Thyroid gland (tissue), 4 donors: ENCODE measurements around the gene B3GNT5. TPM values are rescaled to one million over a fixed set of nuclear protein-coding genes. Genes with fewer than 3 reads are reported as not detected.
"Not testable (repeated sequence)": the region's sequence is repeated elsewhere in the genome, so short reads cannot be mapped to it uniquely, and the experiment has no call there.

Experiments used
- DNase-seq, 2 donors: peaks; one replicate each; pipeline ENCODE4 v3.0.0-alpha.2; 2019
- H3K27ac ChIP-seq, 3 donors: fragments of 200-600 bp; sonication (generic); 1 replicate in 2 of 3; 2 replicates in 1 of 3; pipeline ENCODE4 v1.5.1; 2016 to 2019; ENCODE audit warnings: mild to moderate bottlenecking in 1 of 3, moderate library complexity in 1 of 3
- H3K27me3 ChIP-seq: fragments of 200-600 bp; sonication (generic); one replicate; pipeline ENCODE4 v1.5.1; 2019
- H3K36me3 ChIP-seq, 2 donors: fragments of 200-600 bp; sonication (generic); one replicate each; pipeline ENCODE4 v1.5.1; 2016 to 2019
- H3K4me1 ChIP-seq, 2 donors: fragments of 200-600 bp; sonication (generic); one replicate each; pipeline ENCODE4 v1.5.1; 2017 to 2019
- H3K4me3 ChIP-seq, 3 donors: fragments of 200-600 bp; sonication (generic); replicated peaks in 1 of 3; 1 replicate in 2 of 3; 2 replicates in 1 of 3; pipeline ENCODE4 v1.5.1; 2016; ENCODE audit warnings: mild to moderate bottlenecking in 1 of 3
- H3K9me3 ChIP-seq: fragments of 200-600 bp; sonication (generic); one replicate; pipeline ENCODE4 v1.5.1; 2017
- POLR2A ChIP-seq, 2 donors: fragments of 450-650 bp; IDR thresholded peaks; one replicate each; pipeline ENCODE4 v1.6.1; 2017; ENCODE audit warnings: antibody characterized with exemption in 2 of 2, mild to moderate bottlenecking in 2 of 2, moderate library complexity in 1 of 2
- WGBS, 2 donors: methylation state at CpG; one replicate each; pipeline ENCODE4 v1.1.5; 2017; 5-methylcytosine and 5-hydroxymethylcytosine counted together
- intact Hi-C: fragments of 100-400 bp; cut with DNase I; formaldehyde crosslinking; loops from one replicate; pipeline ENCODE4 v1.15.1; 2023
- total RNA-seq, 4 donors: library from RNA; depleted of rRNA; stranded (reverse); fragments of >200 nt; gene quantifications; one replicate each; pipeline ENCODE4 v1.2.3, GENCODE V29; 2016
- TF ChIP-seq, protein P1 (sequence below), 6 experiments: fragments of 200-600 bp in 3 of 6; fragments of 450-650 bp in 3 of 6; sonication (generic) in 3 of 6; IDR thresholded peaks; one replicate each; pipeline ENCODE4 v1.5.1; 2016 to 2019; ENCODE audit warnings: antibody characterized with exemption in 6 of 6, mild to moderate bottlenecking in 2 of 6, inconsistent platforms in 1 of 6, moderate library complexity in 1 of 6

The B3GNT5 gene
- total RNA-seq, 4 donors from 2014 or later, result 5.2 to 10.6 (median 7.1) TPM

DNA sequence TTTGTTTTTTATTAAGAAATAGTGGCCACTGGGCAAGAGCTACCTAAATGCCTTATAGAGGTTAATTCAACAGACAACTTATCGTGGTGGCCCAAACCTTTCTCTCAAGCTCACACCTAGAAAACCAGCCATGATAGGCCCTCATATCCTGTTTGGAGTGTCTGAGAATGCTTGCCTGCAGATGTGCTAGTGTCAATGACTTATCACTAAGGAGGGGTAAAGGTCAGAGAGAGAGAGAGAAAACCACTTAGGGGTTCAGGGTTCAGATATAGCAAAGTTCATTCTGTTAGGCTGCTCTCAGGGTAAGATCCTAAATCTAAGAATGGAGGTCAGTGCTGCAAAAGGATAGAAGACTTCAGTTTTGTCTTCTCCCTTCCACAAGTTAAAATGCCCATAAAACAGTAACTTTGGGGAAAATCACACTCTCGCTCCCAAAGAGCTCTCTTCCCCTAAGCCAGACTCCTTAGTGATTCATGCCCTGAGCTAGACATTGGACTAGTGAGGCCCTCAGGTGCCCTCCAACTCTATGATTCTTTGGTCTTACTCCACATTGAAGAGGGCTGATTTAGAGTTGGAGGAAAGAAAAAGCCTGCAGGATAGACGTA, 30.3 kb upstream of the B3GNT5 start:
- intact Hi-C loops, result no loop called here
- no peak for DNase-seq
- Histone ChIP-seq H3K27me3 (no peaks in the 10 kb centered on the region), H3K4me3 (no peak overlapping the region), H3K9me3 (no peaks in the 10 kb centered on the region), H3K27ac (no peak overlapping the region), H3K36me3 (no peaks in the 10 kb centered on the region), H3K4me1 (no peaks in the 10 kb centered on the region)
- TF ChIP-seq POLR2A (IDR thresholded peaks at IDR 0.05), result no peak
- TF ChIP-seq, protein P1, sequence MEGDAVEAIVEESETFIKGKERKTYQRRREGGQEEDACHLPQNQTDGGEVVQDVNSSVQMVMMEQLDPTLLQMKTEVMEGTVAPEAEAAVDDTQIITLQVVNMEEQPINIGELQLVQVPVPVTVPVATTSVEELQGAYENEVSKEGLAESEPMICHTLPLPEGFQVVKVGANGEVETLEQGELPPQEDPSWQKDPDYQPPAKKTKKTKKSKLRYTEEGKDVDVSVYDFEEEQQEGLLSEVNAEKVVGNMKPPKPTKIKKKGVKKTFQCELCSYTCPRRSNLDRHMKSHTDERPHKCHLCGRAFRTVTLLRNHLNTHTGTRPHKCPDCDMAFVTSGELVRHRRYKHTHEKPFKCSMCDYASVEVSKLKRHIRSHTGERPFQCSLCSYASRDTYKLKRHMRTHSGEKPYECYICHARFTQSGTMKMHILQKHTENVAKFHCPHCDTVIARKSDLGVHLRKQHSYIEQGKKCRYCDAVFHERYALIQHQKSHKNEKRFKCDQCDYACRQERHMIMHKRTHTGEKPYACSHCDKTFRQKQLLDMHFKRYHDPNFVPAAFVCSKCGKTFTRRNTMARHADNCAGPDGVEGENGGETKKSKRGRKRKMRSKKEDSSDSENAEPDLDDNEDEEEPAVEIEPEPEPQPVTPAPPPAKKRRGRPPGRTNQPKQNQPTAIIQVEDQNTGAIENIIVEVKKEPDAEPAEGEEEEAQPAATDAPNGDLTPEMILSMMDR (IDR thresholded peaks at IDR 0.05), result no peak
- WGBS, 2 donors, result 95 to 97% methylated on average over 3 of the region's 3 CpGs

DNA sequence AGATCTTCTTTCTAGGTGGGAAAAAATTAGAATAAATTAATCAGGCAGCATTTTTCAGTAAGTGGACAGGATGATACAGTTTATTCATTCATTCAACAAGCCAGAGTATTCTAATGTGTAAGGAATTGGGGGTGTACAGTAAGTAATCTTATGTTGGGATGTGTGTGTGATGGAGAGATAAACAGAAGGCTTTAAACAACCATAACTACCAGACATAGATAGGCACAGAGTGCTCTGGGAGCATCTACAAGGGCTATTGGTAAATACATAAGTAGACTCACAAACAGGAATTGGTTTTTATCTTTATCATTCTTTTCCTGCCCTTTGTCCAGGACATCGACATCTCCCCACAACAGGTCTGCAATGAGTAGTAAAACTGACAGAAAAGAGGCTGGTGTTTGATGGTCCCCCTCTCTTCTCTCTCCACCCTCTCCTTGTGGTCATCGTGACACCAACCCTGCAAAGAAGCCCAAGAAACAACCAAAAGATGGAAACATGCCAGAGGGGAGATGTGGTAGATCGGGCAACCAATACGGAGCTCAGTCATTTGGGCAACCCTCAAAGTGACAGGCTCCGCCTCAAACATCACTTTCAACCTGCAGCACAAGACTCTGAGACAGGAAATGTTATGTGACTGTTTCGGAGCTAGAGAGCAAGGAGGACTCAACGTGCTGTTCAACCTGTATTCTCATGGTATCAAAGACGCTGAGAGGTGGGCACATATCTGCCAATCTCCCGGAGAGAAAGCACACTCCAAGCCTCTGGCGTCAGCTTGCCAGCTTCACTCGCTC, 28.7 kb upstream of the B3GNT5 start:
- Histone ChIP-seq H3K27me3 (no peaks in the 10 kb centered on the region), H3K9me3 (no peaks in the 10 kb centered on the region), H3K4me1 (no peaks in the 10 kb centered on the region), H3K27ac (no peak overlapping the region), H3K4me3 (no peak overlapping the region), H3K36me3 (no peaks in the 10 kb centered on the region)
- DNase-seq, result no peak
- intact Hi-C loops, result no loop called here
- TF ChIP-seq POLR2A (IDR thresholded peaks at IDR 0.05), result no peak
- TF ChIP-seq, protein P1 (IDR thresholded peaks at IDR 0.05), result no peak
- WGBS, 2 donors, result 71 to 88% methylated on average over 8 to 11 of the region's 11 CpGs

DNA sequence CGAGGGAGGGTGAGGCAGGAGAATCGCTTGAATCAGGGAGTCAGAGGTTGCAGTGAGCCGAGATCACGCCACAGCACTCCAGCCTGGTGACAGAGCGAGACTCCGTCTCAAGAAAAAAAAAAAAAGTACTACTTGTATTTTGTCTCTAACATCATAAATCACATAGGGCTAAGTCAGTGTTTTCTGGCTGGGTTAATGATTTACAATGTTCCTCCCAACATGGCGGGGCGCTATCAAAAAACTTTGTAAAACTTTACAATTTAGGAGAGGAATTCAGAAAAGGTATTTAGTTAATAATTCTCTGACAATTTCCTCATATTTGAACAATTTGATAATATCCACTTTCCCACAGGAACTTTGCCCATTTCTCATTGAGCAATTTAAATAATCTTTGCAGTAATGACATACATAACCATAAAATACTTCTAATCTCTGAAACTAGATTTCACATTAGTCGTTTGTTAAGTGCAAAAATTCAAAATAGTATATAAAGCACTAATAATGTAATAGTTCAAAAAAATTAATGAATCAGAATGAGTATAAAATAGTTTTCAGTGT, 26.6 kb upstream of the B3GNT5 start:
- no peaks in the 10 kb centered on the region for H3K27me3 ChIP-seq
- no peaks in the 10 kb centered on the region for H3K36me3 ChIP-seq
- WGBS, 2 donors, result 92 to 93% methylated on average over 9 of the region's 9 CpGs
- intact Hi-C loops, result no loop called here
- no peaks in the 10 kb centered on the region for H3K9me3 ChIP-seq
- H3K27ac ChIP-seq, result no peak overlapping the region
- DNase-seq, result no peak
- no peaks in the 10 kb centered on the region for H3K4me1 ChIP-seq
- TF ChIP-seq POLR2A (IDR thresholded peaks at IDR 0.05), result no peak
- TF ChIP-seq, protein P1 (IDR thresholded peaks at IDR 0.05), result no peak
- no peak overlapping the region for H3K4me3 ChIP-seq

DNA sequence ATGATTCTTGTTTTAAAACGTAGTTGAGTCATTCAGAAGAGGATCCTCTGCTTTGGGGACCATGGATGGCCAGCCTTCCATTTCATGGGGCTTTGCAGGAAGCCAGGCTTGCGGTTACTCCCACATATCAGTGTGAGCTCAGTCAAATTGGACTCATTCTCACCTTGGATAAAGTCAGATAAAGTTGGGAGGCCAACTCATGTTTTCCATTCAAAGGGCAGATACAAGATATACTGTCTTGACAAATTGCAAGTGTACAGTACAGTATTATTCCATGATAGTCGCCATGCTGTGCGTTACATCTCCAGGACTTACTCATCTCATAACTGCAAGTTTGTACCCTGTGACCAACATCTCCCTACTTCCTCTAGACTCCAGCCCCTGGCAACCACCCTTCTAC, 25.5 kb upstream of the B3GNT5 start:
- DNase-seq, result no peak
- Histone ChIP-seq H3K27ac (no peak overlapping the region), H3K4me3 (no peak overlapping the region), H3K9me3 (no peaks in the 10 kb centered on the region), H3K27me3 (no peaks in the 10 kb centered on the region), H3K36me3 (no peaks in the 10 kb centered on the region), H3K4me1 (no peaks in the 10 kb centered on the region)
- WGBS, 2 donors, result 88 to 93% methylated on average over 4 of the region's 4 CpGs
- intact Hi-C loops, result no loop called here
- TF ChIP-seq, protein P1 (IDR thresholded peaks at IDR 0.05), result no peak
- no peak for TF ChIP-seq POLR2A (IDR thresholded peaks at IDR 0.05)

DNA sequence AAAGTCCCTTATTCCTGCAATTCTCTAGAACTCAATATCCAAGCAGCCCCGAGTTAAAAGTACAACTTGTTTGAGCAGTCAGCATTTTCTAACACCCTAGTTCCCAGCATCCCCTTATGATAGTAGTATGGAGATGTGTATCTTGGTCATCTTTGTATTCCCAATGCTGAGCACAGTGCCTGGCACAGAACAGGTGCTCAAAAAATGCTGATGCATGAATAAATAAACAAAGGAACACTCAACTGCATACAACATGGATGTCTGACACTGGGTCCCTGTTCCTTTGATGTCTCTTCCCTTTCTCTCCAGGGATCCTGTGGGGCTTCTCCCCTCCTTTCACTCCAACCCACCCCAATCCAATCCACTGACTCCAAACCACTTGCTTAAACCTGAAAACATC, 23.9 kb upstream of the B3GNT5 start:
- Histone ChIP-seq H3K27me3 (no peaks in the 10 kb centered on the region), H3K27ac (no peak overlapping the region), H3K9me3 (no peaks in the 10 kb centered on the region), H3K4me1 (no peaks in the 10 kb centered on the region), H3K36me3 (no peaks in the 10 kb centered on the region), H3K4me3 (no peak overlapping the region)
- no peak for DNase-seq
- intact Hi-C loops, result no loop called here
- WGBS, 2 donors, result 86 to 96% methylated on average over 1 of the region's 1 CpG
- TF ChIP-seq, protein P1 (IDR thresholded peaks at IDR 0.05), result no peak
- TF ChIP-seq POLR2A (IDR thresholded peaks at IDR 0.05), result no peak

DNA sequence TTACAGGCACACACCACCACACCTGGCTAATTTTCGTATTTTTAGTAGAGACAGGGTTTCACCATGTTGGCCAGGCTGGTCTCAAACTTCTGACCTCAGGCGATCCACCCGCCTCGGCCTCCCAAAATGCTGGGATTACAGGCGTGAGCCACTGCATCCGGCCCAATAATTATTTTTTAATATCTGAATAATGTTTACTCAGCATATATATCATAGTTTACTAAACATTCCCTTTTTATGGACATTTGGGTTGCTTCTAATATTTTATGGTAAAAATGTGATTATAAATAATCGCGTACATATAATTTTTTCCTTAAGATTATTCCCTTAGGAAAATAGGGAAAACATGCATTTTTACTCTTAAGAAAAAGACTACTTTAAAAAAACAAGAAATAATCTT, 22.8 kb upstream of the B3GNT5 start:
- H3K36me3 ChIP-seq, H3K9me3 ChIP-seq, intact Hi-C loops, DNase-seq, H3K27ac ChIP-seq, H3K27me3 ChIP-seq, H3K4me3 ChIP-seq, H3K4me1 ChIP-seq: not testable (repeated sequence)
- WGBS, 2 donors, result 88 to 90% methylated on average over 8 of the region's 8 CpGs
